WTC11 (cell line): Measurements from ENCODE around the gene KCNN4.

Source experiments
- MXD4 ChIP-seq: fragments of 250-450 bp; sonication (Bioruptor Pico); IDR thresholded peaks from 2 replicates; pipeline ENCODE4 v1.8.0; 2021; ENCODE audit warnings: mild to moderate bottlenecking, moderate library complexity, borderline replicate concordance
- NR3C1 ChIP-seq: sonication (generic); formaldehyde crosslinking; conservative IDR thresholded peaks from 2 replicates; pipeline ENCODE4 v1.8.1; 2023; ENCODE audit warnings: low read depth, mild to moderate bottlenecking, missing genetic modification reagents
- SP1 ChIP-seq: sonication (generic); formaldehyde crosslinking; conservative IDR thresholded peaks from 2 replicates; pipeline ENCODE4 v1.8.1; 2022; ENCODE audit warnings: missing genetic modification reagents
- ZNF423 ChIP-seq: fragments of 250-450 bp; sonication (Bioruptor Pico); IDR thresholded peaks from 2 replicates; pipeline ENCODE4 v2.1.2; 2022; ENCODE audit warnings: mild to moderate bottlenecking, moderate library complexity
- TF ChIP-seq, protein P1 (sequence below): fragments of 200-600 bp; IDR thresholded peaks from 2 replicates; pipeline ENCODE4 v1.8.0; 2022; ENCODE audit warnings: antibody characterized with exemption
- TF ChIP-seq, protein P2 (sequence below): sonication (generic); formaldehyde crosslinking; IDR thresholded peaks from 2 replicates; pipeline ENCODE4 v1.8.0; 2022; ENCODE audit warnings: mild to moderate bottlenecking, missing genetic modification reagents
- TF ChIP-seq, protein P3 (sequence below): sonication (generic); formaldehyde crosslinking; IDR thresholded peaks from 2 replicates; pipeline ENCODE4 v1.8.0; 2022; ENCODE audit warnings: mild to moderate bottlenecking, missing genetic modification reagents
- TF ChIP-seq, protein P4 (sequence below): sonication (generic); formaldehyde crosslinking; IDR thresholded peaks from 2 replicates; pipeline ENCODE4 v1.8.0; 2023; ENCODE audit warnings: missing genetic modification reagents, mild to moderate bottlenecking, borderline replicate concordance
- TF ChIP-seq, protein P5 (sequence below): sonication (generic); formaldehyde crosslinking; IDR thresholded peaks from 2 replicates; pipeline ENCODE4 v1.8.1; 2022; ENCODE audit warnings: low read depth, mild to moderate bottlenecking, moderate library complexity, missing genetic modification reagents, borderline replicate concordance
- TF ChIP-seq, protein P6 (sequence below): sonication (generic); formaldehyde crosslinking; IDR thresholded peaks from 2 replicates; pipeline ENCODE4 v1.8.1; 2023; ENCODE audit warnings: mild to moderate bottlenecking, moderate library complexity, missing genetic modification reagents
- TF ChIP-seq, protein P7 (sequence below): sonication (generic); formaldehyde crosslinking; IDR thresholded peaks from 2 replicates; pipeline ENCODE4 v1.8.1; 2023; ENCODE audit warnings: mild to moderate bottlenecking, missing genetic modification reagents, moderate library complexity

DNA sequence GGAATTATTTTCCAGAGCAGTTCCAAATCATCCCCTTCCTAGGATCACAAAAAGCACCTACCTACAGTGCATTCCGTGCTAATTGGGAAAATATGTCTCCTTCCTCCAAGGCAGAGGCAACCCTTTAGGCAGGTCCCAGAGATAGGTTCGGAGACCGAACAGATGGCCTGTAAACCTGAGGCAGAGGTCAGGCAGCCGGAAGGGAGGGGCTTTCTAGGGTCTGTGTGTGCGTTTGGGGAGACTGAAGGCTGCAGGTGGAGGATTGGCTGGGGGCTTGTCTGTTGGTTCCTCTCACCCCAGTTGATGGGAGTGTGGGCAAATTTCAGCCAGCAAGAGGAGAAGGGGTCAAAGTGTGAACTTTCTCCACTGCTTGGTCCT lies 7.1 kb downstream of the KCNN4 start:
- TF ChIP-seq, protein P1, sequence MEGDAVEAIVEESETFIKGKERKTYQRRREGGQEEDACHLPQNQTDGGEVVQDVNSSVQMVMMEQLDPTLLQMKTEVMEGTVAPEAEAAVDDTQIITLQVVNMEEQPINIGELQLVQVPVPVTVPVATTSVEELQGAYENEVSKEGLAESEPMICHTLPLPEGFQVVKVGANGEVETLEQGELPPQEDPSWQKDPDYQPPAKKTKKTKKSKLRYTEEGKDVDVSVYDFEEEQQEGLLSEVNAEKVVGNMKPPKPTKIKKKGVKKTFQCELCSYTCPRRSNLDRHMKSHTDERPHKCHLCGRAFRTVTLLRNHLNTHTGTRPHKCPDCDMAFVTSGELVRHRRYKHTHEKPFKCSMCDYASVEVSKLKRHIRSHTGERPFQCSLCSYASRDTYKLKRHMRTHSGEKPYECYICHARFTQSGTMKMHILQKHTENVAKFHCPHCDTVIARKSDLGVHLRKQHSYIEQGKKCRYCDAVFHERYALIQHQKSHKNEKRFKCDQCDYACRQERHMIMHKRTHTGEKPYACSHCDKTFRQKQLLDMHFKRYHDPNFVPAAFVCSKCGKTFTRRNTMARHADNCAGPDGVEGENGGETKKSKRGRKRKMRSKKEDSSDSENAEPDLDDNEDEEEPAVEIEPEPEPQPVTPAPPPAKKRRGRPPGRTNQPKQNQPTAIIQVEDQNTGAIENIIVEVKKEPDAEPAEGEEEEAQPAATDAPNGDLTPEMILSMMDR: no peak
- TF ChIP-seq, protein P2, sequence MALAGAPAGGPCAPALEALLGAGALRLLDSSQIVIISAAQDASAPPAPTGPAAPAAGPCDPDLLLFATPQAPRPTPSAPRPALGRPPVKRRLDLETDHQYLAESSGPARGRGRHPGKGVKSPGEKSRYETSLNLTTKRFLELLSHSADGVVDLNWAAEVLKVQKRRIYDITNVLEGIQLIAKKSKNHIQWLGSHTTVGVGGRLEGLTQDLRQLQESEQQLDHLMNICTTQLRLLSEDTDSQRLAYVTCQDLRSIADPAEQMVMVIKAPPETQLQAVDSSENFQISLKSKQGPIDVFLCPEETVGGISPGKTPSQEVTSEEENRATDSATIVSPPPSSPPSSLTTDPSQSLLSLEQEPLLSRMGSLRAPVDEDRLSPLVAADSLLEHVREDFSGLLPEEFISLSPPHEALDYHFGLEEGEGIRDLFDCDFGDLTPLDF (CRISPR knock-in tag): no peak
- TF ChIP-seq, protein P3, sequence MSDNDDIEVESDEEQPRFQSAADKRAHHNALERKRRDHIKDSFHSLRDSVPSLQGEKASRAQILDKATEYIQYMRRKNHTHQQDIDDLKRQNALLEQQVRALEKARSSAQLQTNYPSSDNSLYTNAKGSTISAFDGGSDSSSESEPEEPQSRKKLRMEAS (CRISPR knock-in tag): no peak
- TF ChIP-seq, protein P4, sequence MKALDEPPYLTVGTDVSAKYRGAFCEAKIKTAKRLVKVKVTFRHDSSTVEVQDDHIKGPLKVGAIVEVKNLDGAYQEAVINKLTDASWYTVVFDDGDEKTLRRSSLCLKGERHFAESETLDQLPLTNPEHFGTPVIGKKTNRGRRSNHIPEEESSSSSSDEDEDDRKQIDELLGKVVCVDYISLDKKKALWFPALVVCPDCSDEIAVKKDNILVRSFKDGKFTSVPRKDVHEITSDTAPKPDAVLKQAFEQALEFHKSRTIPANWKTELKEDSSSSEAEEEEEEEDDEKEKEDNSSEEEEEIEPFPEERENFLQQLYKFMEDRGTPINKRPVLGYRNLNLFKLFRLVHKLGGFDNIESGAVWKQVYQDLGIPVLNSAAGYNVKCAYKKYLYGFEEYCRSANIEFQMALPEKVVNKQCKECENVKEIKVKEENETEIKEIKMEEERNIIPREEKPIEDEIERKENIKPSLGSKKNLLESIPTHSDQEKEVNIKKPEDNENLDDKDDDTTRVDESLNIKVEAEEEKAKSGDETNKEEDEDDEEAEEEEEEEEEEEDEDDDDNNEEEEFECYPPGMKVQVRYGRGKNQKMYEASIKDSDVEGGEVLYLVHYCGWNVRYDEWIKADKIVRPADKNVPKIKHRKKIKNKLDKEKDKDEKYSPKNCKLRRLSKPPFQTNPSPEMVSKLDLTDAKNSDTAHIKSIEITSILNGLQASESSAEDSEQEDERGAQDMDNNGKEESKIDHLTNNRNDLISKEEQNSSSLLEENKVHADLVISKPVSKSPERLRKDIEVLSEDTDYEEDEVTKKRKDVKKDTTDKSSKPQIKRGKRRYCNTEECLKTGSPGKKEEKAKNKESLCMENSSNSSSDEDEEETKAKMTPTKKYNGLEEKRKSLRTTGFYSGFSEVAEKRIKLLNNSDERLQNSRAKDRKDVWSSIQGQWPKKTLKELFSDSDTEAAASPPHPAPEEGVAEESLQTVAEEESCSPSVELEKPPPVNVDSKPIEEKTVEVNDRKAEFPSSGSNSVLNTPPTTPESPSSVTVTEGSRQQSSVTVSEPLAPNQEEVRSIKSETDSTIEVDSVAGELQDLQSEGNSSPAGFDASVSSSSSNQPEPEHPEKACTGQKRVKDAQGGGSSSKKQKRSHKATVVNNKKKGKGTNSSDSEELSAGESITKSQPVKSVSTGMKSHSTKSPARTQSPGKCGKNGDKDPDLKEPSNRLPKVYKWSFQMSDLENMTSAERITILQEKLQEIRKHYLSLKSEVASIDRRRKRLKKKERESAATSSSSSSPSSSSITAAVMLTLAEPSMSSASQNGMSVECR (CRISPR knock-in tag): no peak
- TF ChIP-seq SP1 (CRISPR knock-in tag): no peak
- TF ChIP-seq, protein P5, sequence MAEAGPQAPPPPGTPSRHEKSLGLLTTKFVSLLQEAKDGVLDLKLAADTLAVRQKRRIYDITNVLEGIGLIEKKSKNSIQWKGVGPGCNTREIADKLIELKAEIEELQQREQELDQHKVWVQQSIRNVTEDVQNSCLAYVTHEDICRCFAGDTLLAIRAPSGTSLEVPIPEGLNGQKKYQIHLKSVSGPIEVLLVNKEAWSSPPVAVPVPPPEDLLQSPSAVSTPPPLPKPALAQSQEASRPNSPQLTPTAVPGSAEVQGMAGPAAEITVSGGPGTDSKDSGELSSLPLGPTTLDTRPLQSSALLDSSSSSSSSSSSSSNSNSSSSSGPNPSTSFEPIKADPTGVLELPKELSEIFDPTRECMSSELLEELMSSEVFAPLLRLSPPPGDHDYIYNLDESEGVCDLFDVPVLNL (CRISPR knock-in tag): no peak
- no peak for TF ChIP-seq MXD4 (CRISPR knock-in tag)
- TF ChIP-seq, protein P6, sequence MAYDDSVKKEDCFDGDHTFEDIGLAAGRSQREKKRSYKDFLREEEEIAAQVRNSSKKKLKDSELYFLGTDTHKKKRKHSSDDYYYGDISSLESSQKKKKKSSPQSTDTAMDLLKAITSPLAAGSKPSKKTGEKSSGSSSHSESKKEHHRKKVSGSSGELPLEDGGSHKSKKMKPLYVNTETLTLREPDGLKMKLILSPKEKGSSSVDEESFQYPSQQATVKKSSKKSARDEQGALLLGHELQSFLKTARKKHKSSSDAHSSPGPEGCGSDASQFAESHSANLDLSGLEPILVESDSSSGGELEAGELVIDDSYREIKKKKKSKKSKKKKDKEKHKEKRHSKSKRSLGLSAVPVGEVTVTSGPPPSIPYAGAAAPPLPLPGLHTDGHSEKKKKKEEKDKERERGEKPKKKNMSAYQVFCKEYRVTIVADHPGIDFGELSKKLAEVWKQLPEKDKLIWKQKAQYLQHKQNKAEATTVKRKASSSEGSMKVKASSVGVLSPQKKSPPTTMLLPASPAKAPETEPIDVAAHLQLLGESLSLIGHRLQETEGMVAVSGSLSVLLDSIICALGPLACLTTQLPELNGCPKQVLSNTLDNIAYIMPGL (CRISPR knock-in tag): no peak
- TF ChIP-seq, protein P7, sequence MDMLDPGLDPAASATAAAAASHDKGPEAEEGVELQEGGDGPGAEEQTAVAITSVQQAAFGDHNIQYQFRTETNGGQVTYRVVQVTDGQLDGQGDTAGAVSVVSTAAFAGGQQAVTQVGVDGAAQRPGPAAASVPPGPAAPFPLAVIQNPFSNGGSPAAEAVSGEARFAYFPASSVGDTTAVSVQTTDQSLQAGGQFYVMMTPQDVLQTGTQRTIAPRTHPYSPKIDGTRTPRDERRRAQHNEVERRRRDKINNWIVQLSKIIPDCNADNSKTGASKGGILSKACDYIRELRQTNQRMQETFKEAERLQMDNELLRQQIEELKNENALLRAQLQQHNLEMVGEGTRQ (CRISPR knock-in tag): no peak
- no peak for TF ChIP-seq ZNF423 (CRISPR knock-in tag)
- TF ChIP-seq NR3C1: no peak
